Progenitor cell of endocrine pancreas (in vitro differentiated cells): Measurements from ENCODE around the gene CYP4F3. TPM values are rescaled to one million over a fixed set of nuclear protein-coding genes. Genes with fewer than 3 reads are reported as not detected.
"Not testable (repeated sequence)": the region's sequence is repeated elsewhere in the genome, so short reads cannot be mapped to it uniquely, and the experiment has no call there.

Source experiments
- DNase-seq: peaks from one replicate; pipeline ENCODE4 v3.0.0; 2021; ENCODE audit warnings: low spot score; ENCODE audit not compliant: unreplicated experiment
- H3K27ac Mint-ChIP-seq: 2 replicates; pipeline ENCODE4 v1.8.0; 2021; ENCODE audit warnings: mild to moderate bottlenecking, moderate library complexity, mixed read lengths
- H3K27me3 Mint-ChIP-seq: 2 replicates; pipeline ENCODE4 v1.8.0; 2021; ENCODE audit warnings: mixed read lengths
- H3K36me3 Mint-ChIP-seq: 2 replicates; pipeline ENCODE4 v1.8.0; 2022; ENCODE audit warnings: mixed read lengths; ENCODE audit not compliant: insufficient read depth
- H3K4me1 Mint-ChIP-seq: 2 replicates; pipeline ENCODE4 v1.8.0; 2021; ENCODE audit warnings: low read depth, mixed read lengths
- H3K4me3 Mint-ChIP-seq: 2 replicates; pipeline ENCODE4 v1.8.0; 2021; ENCODE audit warnings: low read depth, mild to moderate bottlenecking, moderate library complexity, mixed read lengths
- H3K9me3 Mint-ChIP-seq: 2 replicates; pipeline ENCODE4 v1.8.0; 2021; ENCODE audit warnings: low read depth, mixed read lengths
- CTCF ChIP-seq: fragments of 200-600 bp; sonication (generic); IDR thresholded peaks from one replicate; pipeline ENCODE4 v1.5.0; 2021; ENCODE audit warnings: antibody characterized with exemption, mild to moderate bottlenecking; ENCODE audit not compliant: unreplicated experiment
- long read RNA-seq: library from polyadenylated mRNA; unstranded; transcript quantifications from one replicate; pipeline ENCODE4 v2.0.0, GENCODE V29; 2020
- total RNA-seq: library from RNA; stranded (reverse); gene quantifications from 2 replicates; pipeline ENCODE4 v1.2.1, GENCODE V29; 2021

CYP4F3 gene
- total RNA-seq: not detected in 2 replicates
- long read RNA-seq: 0 reads

- no peak for DNase-seq
- Mint-ChIP-seq H3K27me3 (no peaks in the 10 kb centered on the region), H3K9me3 (peaks cover 54% of the 10 kb centered on the region), H3K4me3 (no peak within 1 kb of the TSS), H3K36me3 (peaks cover 6% of the 10 kb centered on the region), H3K4me1 (no peaks in the 10 kb centered on the region), H3K27ac (no peak within 1 kb of the TSS)
- no peak for TF ChIP-seq CTCF
Measured at GRCh38 chr19:15640294-15640903, at the start of gene CYP4F3. CYP4F3 (plus strand) TSS chr19:15640897; CDS start chr19:15641416, 519 bp downstream.

- Mint-ChIP-seq H3K9me3 (peaks cover 61% of the 10 kb centered on the region), H3K27me3 (no peaks in the 10 kb centered on the region), H3K36me3 (peaks cover 3% of the 10 kb centered on the region), H3K4me3 (no peak overlapping the region), H3K4me1 (no peaks in the 10 kb centered on the region), H3K27ac (no peak overlapping the region)
- TF ChIP-seq CTCF: no peak
- DNase-seq: no peak
Measured at GRCh38 chr19:15591796-15592195, 48.9 kb upstream of the CYP4F3 start.

- not testable (repeated sequence) for H3K36me3 Mint-ChIP-seq, H3K27ac Mint-ChIP-seq, H3K4me1 Mint-ChIP-seq, H3K27me3 Mint-ChIP-seq, DNase-seq, H3K4me3 Mint-ChIP-seq
- peaks cover 62% of the 10 kb centered on the region for H3K9me3 Mint-ChIP-seq
Measured at GRCh38 chr19:15592506-15592905, 48.2 kb upstream of the CYP4F3 start.

GRCh38 chr19:15593766-15594165 lies 46.9 kb upstream of the CYP4F3 start:
- not testable (repeated sequence) for H3K27me3 Mint-ChIP-seq, H3K4me1 Mint-ChIP-seq, H3K27ac Mint-ChIP-seq, DNase-seq, H3K36me3 Mint-ChIP-seq, H3K4me3 Mint-ChIP-seq
- H3K9me3 Mint-ChIP-seq: peaks cover 53% of the 10 kb centered on the region

GRCh38 chr19:15595069-15595468 lies 45.6 kb upstream of the CYP4F3 start:
- Mint-ChIP-seq H3K4me1 (no peaks in the 10 kb centered on the region), H3K27me3 (no peaks in the 10 kb centered on the region), H3K36me3 (no peaks in the 10 kb centered on the region), H3K9me3 (peaks cover 47% of the 10 kb centered on the region), H3K27ac (no peak overlapping the region), H3K4me3 (no peak overlapping the region)
- no peak for TF ChIP-seq CTCF
- no peak for DNase-seq

- not testable (repeated sequence) for H3K4me1 Mint-ChIP-seq, H3K4me3 Mint-ChIP-seq, H3K36me3 Mint-ChIP-seq, H3K27me3 Mint-ChIP-seq, DNase-seq, H3K27ac Mint-ChIP-seq
- peaks cover 30% of the 10 kb centered on the region for H3K9me3 Mint-ChIP-seq
Measured at GRCh38 chr19:15607978-15608925, 32.4 kb upstream of the CYP4F3 start.
